ENCODE data around the gene PSMB11. TPM values are rescaled to one million over a fixed set of nuclear protein-coding genes. Genes with fewer than 3 reads are reported as not detected.
A peak's percentile ranks its signal among the peaks of the same experiment; 100 is the strongest.

Gene PSMB11
- total RNA-seq, 1 donor from 2014 or later: not detected

DNA sequence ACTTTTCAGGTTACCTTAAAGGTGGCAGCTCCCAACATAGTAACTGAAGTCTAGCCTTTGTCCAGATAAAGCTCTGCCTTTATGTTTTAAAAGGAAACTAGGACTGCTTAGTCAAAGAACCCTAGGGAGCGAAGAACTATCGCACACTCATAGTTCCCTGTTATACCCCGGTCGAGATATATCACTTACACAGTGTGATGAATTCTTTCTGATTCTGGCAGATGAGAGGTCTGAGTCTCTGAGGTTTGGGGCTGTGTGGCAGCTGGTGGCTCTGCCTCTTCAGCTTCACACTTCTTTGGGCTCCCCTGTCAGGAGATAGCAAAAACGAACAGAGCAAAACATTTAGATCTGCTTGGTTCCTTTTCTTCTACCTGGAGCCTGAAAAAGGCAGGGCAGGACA is 36.0 kb downstream of the PSMB11 start:
- DNase-seq (ENCODE audit: low read depth): no peak
- no peak for FAIRE-seq
- Histone ChIP-seq H3K4me3 (ENCODE audit: low read depth, low read length) (no peak overlapping the region), H3K36me3 (ENCODE audit: control insufficient read depth, insufficient read depth, low read length) (peaks cover 13% of the 10 kb centered on the region), H3K27me3 (ENCODE audit: control insufficient read depth, insufficient read depth, low read length) (no peaks in the 10 kb centered on the region)
- TF ChIP-seq, protein P1, sequence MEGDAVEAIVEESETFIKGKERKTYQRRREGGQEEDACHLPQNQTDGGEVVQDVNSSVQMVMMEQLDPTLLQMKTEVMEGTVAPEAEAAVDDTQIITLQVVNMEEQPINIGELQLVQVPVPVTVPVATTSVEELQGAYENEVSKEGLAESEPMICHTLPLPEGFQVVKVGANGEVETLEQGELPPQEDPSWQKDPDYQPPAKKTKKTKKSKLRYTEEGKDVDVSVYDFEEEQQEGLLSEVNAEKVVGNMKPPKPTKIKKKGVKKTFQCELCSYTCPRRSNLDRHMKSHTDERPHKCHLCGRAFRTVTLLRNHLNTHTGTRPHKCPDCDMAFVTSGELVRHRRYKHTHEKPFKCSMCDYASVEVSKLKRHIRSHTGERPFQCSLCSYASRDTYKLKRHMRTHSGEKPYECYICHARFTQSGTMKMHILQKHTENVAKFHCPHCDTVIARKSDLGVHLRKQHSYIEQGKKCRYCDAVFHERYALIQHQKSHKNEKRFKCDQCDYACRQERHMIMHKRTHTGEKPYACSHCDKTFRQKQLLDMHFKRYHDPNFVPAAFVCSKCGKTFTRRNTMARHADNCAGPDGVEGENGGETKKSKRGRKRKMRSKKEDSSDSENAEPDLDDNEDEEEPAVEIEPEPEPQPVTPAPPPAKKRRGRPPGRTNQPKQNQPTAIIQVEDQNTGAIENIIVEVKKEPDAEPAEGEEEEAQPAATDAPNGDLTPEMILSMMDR (IDR thresholded peaks at IDR 0.05; ENCODE audit: insufficient read depth, low read length, severe bottlenecking): no peak

GRCh38 chr14:23078692-23079116 is 36.7 kb downstream of the PSMB11 start:
- Histone ChIP-seq H3K36me3 (ENCODE audit: control insufficient read depth, insufficient read depth, low read length) (peaks cover 13% of the 10 kb centered on the region), H3K4me3 (ENCODE audit: low read depth, low read length) (no peak overlapping the region), H3K27me3 (ENCODE audit: control insufficient read depth, insufficient read depth, low read length) (no peaks in the 10 kb centered on the region)
- DNase-seq (ENCODE audit: low read depth) (peak; percentile 94), FAIRE-seq (no peak)
- TF ChIP-seq, protein P1 (IDR thresholded peaks at IDR 0.05; ENCODE audit: insufficient read depth, low read length, severe bottlenecking): no peak

DNA sequence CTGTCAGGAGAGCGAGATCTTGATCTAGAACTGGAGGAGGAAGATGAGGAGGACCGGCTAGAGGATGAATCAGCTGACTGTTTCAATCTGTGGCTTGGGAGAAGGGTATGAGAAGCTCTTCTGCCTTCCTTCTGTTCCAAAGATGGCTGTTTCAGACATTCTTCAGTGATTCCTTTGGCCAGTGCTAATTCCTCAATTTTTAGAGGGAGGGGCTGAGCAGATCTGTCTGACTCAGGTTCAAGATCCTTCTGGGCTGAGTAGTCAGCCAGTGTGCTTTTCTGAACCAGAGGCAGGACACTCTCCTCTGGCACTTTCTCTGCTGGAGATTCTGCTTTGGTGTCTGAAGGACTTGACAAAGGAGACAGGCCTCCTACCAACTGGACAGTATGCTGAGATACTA is 37.7 kb downstream of the PSMB11 start:
- TF ChIP-seq, protein P1 (IDR thresholded peaks at IDR 0.05; ENCODE audit: insufficient read depth, low read length, severe bottlenecking): no peak
- no peak overlapping the region for H3K4me3 ChIP-seq (ENCODE audit: low read depth, low read length)
- H3K27me3 ChIP-seq (ENCODE audit: control insufficient read depth, insufficient read depth, low read length): no peaks in the 10 kb centered on the region
- no peak for DNase-seq (ENCODE audit: low read depth)
- H3K36me3 ChIP-seq (ENCODE audit: control insufficient read depth, insufficient read depth, low read length): peaks cover 13% of the 10 kb centered on the region
- FAIRE-seq: no peak

DNA sequence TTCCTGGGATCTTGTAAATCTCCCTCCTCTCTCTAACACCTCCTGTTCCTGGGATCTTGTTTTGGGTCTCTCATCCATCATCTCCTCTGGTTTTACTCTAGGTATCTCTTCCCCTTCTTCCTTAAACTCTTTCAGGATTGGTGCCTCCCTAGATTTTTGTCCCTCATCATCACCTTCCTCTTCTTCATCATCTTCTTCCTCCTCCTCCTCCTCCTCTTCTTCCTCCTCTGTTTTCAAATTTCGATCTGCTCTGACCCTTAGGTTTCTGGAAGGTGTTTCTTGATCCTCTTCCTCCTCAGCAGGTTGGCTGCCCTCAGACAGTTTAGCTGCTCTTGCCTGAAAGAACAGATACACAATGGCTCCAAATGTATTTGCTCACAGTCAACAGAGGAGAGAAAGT is 38.5 kb downstream of the PSMB11 start:
- H3K4me3 ChIP-seq (ENCODE audit: low read depth, low read length): no peak overlapping the region
- no peak for DNase-seq (ENCODE audit: low read depth)
- no peaks in the 10 kb centered on the region for H3K27me3 ChIP-seq (ENCODE audit: control insufficient read depth, insufficient read depth, low read length)
- peaks cover 12% of the 10 kb centered on the region for H3K36me3 ChIP-seq (ENCODE audit: control insufficient read depth, insufficient read depth, low read length)
- no peak for FAIRE-seq
- TF ChIP-seq, protein P1 (IDR thresholded peaks at IDR 0.05; ENCODE audit: insufficient read depth, low read length, severe bottlenecking): no peak

- FAIRE-seq (no peak), DNase-seq (ENCODE audit: low read depth) (no peak)
- Histone ChIP-seq H3K27me3 (ENCODE audit: control insufficient read depth, insufficient read depth, low read length) (no peaks in the 10 kb centered on the region), H3K4me3 (ENCODE audit: low read depth, low read length) (no peak overlapping the region), H3K36me3 (ENCODE audit: control insufficient read depth, insufficient read depth, low read length) (peaks cover 10% of the 10 kb centered on the region)
- TF ChIP-seq, protein P1 (IDR thresholded peaks at IDR 0.05; ENCODE audit: insufficient read depth, low read length, severe bottlenecking): no peak
Measured at GRCh38 chr14:23085458-23085857, 43.4 kb downstream of the PSMB11 start.

GRCh38 chr14:23086565-23086964 is 44.6 kb downstream of the PSMB11 start:
- DNase-seq (ENCODE audit: low read depth): no peak
- FAIRE-seq: no peak
- H3K4me3 ChIP-seq (ENCODE audit: low read depth, low read length): no peak overlapping the region
- H3K27me3 ChIP-seq (ENCODE audit: control insufficient read depth, insufficient read depth, low read length): no peaks in the 10 kb centered on the region
- TF ChIP-seq, protein P1 (IDR thresholded peaks at IDR 0.05; ENCODE audit: insufficient read depth, low read length, severe bottlenecking): no peak
- H3K36me3 ChIP-seq (ENCODE audit: control insufficient read depth, insufficient read depth, low read length): peaks cover 12% of the 10 kb centered on the region

Data from bronchial epithelial cell (primary cell).